Panc1 (cell line): ENCODE results near the gene CNNM4.
A peak's percentile ranks its signal among the peaks of the same experiment; 100 is the strongest.

Source experiments
- POLR2AphosphoS5 ChIP-seq: IDR thresholded peaks from 2 replicates; pipeline ENCODE4 v1.6.1; 2012; ENCODE audit warnings: mild to moderate bottlenecking, low read depth, low read length, moderate library complexity
- SIN3A ChIP-seq: IDR thresholded peaks from 2 replicates; pipeline ENCODE4 v1.6.1; 2012; ENCODE audit warnings: low read depth, mild to moderate bottlenecking, low read length, moderate library complexity, borderline replicate concordance; ENCODE audit not compliant: insufficient read depth
- TCF7L2 ChIP-seq: IDR thresholded peaks from 2 replicates; pipeline ENCODE4 v1.6.1; 2011; ENCODE audit warnings: mild to moderate bottlenecking, low read depth, low read length, inconsistent platforms
- TF ChIP-seq, protein P1 (sequence below): fragments of 450-650 bp; IDR thresholded peaks from 2 replicates; pipeline ENCODE4 v1.5.1; 2017; ENCODE audit warnings: mild to moderate bottlenecking

DNA sequence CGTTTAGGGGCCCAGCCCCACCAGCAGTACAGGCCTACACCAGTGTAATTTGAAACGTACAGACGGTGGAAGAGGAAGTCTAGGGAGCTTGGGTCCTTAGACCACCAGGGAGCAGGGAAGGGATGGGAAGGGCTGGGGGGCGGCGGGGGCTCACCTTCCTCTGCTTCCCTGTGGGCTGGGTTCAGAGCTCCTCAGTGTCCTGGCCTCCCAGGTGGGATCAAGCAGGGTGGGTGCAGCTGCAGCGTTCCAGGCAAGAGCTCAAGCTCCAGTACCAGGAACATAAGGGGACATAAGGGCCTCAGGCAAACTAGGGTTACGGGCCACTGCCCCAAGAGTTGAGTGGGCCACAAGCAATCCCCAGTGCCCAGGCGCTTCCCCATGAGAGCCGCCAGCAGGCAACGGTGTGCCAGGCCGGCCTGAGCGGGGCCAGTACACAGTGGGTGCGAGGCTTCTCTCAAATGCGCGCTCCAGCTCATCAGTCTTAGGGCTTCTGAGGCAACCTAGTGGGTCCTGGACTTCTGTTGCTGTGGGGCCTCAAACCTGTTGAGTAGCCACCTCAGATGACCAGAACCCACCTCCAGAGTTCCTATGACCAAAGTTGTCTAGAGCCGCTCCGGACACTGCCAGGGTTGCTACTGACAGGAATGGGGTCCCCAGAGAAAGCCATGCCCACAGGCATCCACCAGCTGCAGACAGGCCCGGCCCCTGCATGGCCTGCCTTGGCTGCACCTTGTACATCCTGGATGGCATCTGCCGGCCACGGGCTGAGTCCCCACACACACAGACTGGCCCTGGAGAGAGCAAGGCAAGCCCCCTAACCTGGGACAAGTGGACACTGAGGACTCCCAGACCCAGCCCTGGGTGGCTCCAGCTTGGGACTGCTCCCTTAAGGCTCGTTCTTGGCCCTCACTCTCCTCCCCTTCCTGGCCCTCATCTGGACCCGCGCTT, 77.9 kb downstream of the CNNM4 start:
- TF ChIP-seq, protein P1, sequence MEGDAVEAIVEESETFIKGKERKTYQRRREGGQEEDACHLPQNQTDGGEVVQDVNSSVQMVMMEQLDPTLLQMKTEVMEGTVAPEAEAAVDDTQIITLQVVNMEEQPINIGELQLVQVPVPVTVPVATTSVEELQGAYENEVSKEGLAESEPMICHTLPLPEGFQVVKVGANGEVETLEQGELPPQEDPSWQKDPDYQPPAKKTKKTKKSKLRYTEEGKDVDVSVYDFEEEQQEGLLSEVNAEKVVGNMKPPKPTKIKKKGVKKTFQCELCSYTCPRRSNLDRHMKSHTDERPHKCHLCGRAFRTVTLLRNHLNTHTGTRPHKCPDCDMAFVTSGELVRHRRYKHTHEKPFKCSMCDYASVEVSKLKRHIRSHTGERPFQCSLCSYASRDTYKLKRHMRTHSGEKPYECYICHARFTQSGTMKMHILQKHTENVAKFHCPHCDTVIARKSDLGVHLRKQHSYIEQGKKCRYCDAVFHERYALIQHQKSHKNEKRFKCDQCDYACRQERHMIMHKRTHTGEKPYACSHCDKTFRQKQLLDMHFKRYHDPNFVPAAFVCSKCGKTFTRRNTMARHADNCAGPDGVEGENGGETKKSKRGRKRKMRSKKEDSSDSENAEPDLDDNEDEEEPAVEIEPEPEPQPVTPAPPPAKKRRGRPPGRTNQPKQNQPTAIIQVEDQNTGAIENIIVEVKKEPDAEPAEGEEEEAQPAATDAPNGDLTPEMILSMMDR: no peak
- TF ChIP-seq SIN3A (no peak), POLR2AphosphoS5 (0 out of 2 replicates have a peak, but pooled peaks have one; percentile 17), TCF7L2 (no peak)
